Measurements from ENCODE around the gene ARPP19.

GRCh38 chr15:52503788-52504496, 64.9 kb downstream of the ARPP19 start:
- TF ChIP-seq CTCF (conservative IDR thresholded peaks at IDR 0.05; ENCODE audit: low read length) (no peak), EZH2phosphoT487 (IDR thresholded peaks at IDR 0.05; ENCODE audit: borderline replicate concordance, low read depth, low read length) (no peak)
